T-helper 1 cell (primary cell): ENCODE measurements around the gene C9.
"Not testable (repeated sequence)": the region's sequence is repeated elsewhere in the genome, so short reads cannot be mapped to it uniquely, and the experiment has no call there.

Experiments
- DNase-seq, 5 donors: peaks; one replicate each; pipeline ENCODE4 v3.0.0-alpha.2; 2012 to 2020

Gene C9

GRCh38 chr5:39256477-39257235 is 107.6 kb downstream of the C9 start:
- DNase-seq, result peak in 1 of 5 donors; percentile 64

GRCh38 chr5:39255406-39255805 is 108.9 kb downstream of the C9 start:
- DNase-seq, result no peak

- DNase-seq, result no peak
These were observed 109.6 kb downstream of the C9 start for GRCh38 chr5:39254671-39255070.

GRCh38 chr5:39253196-39253595 is 111.1 kb downstream of the C9 start:
- no peak for DNase-seq

- DNase-seq, result no peak
These were observed 114.6 kb downstream of the C9 start for GRCh38 chr5:39249564-39250274.

GRCh38 chr5:39249069-39249468 is 115.2 kb downstream of the C9 start:
- no peak for DNase-seq

GRCh38 chr5:39240750-39241149 is 123.5 kb downstream of the C9 start:
- DNase-seq, result no peak

GRCh38 chr5:39238366-39239105 is 125.8 kb downstream of the C9 start:
- DNase-seq, result no peak

- DNase-seq, result no peak
These were observed 127.6 kb downstream of the C9 start for GRCh38 chr5:39236718-39237117.

GRCh38 chr5:39235648-39236047 is 128.6 kb downstream of the C9 start:
- DNase-seq, result no peak

- not testable (repeated sequence) for DNase-seq
These were observed 129.8 kb downstream of the C9 start for GRCh38 chr5:39234494-39234893.
